ENCODE results near the gene VAV3.
A peak's percentile ranks its signal among the peaks of the same experiment; 100 is the strongest.

The VAV3 gene

GRCh38 chr1:107544285-107544684 is 420.7 kb downstream of the VAV3 start:
- TF ChIP-seq CTCF (IDR thresholded peaks at IDR 0.05; ENCODE audit: insufficient read depth, low read depth, low read length, missing control alignments): no peak
- H3K4me3 ChIP-seq (ENCODE audit: low read length): no peak overlapping the region
- DNase-seq (ENCODE audit: low read depth): peak; percentile 61

DNA sequence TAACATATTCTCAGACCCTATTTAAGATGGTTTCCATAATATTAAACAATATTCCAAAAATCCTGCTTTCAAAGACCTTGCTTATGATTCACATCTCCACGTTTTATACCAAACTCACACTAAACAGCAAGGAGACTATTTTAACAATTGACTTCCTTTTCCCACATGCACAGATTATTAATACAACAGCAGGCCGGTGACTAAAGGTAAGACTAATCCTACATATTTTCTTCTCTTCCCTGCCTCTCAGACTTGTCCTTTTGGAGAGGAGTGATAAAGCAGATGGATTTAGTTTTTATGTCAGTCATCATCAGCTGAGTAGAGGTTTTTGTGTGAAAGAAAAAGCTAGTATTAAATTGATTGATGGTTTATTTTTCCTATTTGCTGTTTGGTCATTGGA is 423.6 kb downstream of the VAV3 start:
- TF ChIP-seq CTCF (IDR thresholded peaks at IDR 0.05; ENCODE audit: insufficient read depth, low read depth, low read length, missing control alignments): no peak
- peak; percentile 32 for DNase-seq (ENCODE audit: low read depth)
- H3K4me3 ChIP-seq (ENCODE audit: low read length): no peak overlapping the region

GRCh38 chr1:107538502-107538901 is 426.5 kb downstream of the VAV3 start:
- TF ChIP-seq CTCF (IDR thresholded peaks at IDR 0.05; ENCODE audit: insufficient read depth, low read depth, low read length, missing control alignments): no peak
- no peak overlapping the region for H3K4me3 ChIP-seq (ENCODE audit: low read length)
- no peak for DNase-seq (ENCODE audit: low read depth)

- no peak for TF ChIP-seq CTCF (IDR thresholded peaks at IDR 0.05; ENCODE audit: insufficient read depth, low read depth, low read length, missing control alignments)
- no peak overlapping the region for H3K4me3 ChIP-seq (ENCODE audit: low read length)
- DNase-seq (ENCODE audit: low read depth): peak; percentile 79
These were observed 428.7 kb downstream of the VAV3 start for GRCh38 chr1:107536266-107536665.

- no peak overlapping the region for H3K4me3 ChIP-seq (ENCODE audit: low read length)
- DNase-seq (ENCODE audit: low read depth): no peak
- no peak for TF ChIP-seq CTCF (IDR thresholded peaks at IDR 0.05; ENCODE audit: insufficient read depth, low read depth, low read length, missing control alignments)
These were observed 429.9 kb downstream of the VAV3 start for GRCh38 chr1:107535091-107535490.

DNA sequence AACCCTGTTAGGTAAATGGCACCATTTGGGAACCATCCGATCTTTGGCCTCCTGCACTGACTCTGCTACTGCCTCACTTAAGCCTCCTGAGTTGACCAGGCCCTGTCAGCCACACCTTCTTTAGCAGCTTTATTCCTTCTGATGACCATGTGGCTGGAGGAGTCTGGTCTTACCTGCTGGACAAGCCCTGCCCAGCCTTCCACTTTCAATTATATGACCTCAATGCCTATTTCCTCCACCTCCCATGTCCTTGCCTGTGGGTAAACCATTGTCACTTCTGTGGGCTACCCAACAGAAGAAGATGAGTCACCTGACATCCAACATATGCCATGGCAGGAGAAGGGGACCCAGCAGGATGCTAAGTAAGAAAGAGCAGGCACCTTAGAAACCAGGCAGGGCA is 430.3 kb downstream of the VAV3 start:
- no peak for TF ChIP-seq CTCF (IDR thresholded peaks at IDR 0.05; ENCODE audit: insufficient read depth, low read depth, low read length, missing control alignments)
- H3K4me3 ChIP-seq (ENCODE audit: low read length): no peak overlapping the region
- DNase-seq (ENCODE audit: low read depth): no peak

DNA sequence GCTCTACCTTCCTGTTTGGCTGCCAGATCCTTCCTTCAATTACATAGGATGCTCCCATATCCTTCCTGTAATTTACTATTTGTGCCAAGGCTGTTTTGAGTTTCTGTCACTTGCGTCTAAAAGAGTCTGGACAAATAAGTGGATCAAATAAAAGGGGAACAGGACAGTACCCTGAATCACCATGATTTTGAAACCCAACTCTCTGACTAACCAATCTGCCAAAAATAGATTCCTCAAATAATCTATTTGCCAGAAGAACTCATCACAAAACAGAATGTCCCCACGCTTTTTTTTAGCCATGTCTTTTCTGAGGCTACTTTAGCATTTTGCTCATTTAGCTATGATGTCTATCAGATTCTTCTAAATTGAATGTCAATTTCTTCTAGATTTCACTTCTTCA is 431.5 kb downstream of the VAV3 start:
- TF ChIP-seq CTCF (IDR thresholded peaks at IDR 0.05; ENCODE audit: insufficient read depth, low read depth, low read length, missing control alignments): no peak
- no peak for DNase-seq (ENCODE audit: low read depth)
- H3K4me3 ChIP-seq (ENCODE audit: low read length): no peak overlapping the region

Measured in epithelial cell of esophagus (primary cell).